ENCODE data around the gene ADCY3.

Gene ADCY3

DNA sequence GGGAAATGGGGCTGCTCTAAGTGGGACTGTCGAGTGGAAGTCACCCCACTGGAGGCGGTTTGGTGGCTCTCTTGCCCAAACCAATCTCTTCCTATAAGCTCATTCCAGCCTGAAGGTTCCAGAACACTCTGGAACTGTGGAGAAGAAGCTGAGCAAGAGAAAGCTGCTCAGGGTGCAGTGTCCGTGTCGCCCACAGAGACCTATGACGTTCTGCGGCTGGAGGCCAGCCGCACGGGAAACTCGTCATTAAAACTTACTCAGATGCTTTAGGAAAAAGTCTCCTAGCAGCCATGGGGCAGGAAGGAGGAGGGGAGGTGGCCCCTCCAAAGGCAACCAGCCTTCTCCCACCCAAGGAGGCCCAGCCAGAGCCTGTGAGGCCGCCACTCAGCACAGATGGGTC lies 41.7 kb downstream of the ADCY3 start:
- H3K27ac ChIP-seq, result no peak overlapping the region
- TF ChIP-seq ZFX (IDR thresholded peaks at IDR 0.05; ENCODE audit: borderline replicate concordance), result no peak
- TF ChIP-seq, protein P1, sequence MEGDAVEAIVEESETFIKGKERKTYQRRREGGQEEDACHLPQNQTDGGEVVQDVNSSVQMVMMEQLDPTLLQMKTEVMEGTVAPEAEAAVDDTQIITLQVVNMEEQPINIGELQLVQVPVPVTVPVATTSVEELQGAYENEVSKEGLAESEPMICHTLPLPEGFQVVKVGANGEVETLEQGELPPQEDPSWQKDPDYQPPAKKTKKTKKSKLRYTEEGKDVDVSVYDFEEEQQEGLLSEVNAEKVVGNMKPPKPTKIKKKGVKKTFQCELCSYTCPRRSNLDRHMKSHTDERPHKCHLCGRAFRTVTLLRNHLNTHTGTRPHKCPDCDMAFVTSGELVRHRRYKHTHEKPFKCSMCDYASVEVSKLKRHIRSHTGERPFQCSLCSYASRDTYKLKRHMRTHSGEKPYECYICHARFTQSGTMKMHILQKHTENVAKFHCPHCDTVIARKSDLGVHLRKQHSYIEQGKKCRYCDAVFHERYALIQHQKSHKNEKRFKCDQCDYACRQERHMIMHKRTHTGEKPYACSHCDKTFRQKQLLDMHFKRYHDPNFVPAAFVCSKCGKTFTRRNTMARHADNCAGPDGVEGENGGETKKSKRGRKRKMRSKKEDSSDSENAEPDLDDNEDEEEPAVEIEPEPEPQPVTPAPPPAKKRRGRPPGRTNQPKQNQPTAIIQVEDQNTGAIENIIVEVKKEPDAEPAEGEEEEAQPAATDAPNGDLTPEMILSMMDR (IDR thresholded peaks at IDR 0.05), result no peak

DNA sequence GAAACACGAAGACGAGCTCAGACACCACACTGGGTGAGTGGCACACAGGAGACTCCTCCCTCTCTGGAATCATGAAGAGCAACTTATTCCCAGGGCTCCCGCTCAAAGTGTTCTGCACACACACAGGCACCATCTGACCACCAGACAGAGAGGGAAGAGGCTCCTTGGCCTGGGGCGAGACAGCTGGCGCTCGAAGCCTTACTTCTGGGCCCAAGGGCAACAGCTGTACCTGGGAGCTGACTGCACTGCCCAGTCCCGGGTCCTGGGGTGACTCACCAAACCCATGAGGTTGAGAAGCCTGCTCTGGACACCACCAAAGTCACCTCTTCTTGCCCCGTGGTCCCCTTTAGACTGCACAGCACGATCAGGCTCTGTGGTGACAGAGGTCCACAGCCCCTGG lies 42.4 kb downstream of the ADCY3 start:
- no peak overlapping the region for H3K27ac ChIP-seq
- TF ChIP-seq, protein P1 (IDR thresholded peaks at IDR 0.05), result no peak
- no peak for TF ChIP-seq ZFX (IDR thresholded peaks at IDR 0.05; ENCODE audit: borderline replicate concordance)

DNA sequence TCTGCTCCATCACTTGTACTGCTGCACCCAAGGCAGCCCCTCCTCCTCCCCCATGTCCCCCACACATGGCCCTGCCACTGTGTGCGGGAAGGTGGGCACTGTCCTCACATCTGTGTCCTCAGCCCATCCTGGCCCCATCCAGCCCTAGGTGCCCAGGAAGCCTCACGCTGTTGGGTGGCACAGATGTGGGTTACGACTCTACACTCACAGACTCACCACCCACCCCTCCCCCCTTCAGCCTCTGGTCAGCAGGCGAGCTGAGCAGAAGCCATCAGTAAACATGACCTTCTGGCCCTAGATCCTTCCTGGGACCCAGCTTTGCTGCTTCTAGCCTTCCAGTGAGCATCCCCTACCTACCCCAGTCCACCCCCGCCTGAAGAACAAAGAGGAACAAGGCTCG lies 43.0 kb downstream of the ADCY3 start:
- no peak overlapping the region for H3K27ac ChIP-seq

DNA sequence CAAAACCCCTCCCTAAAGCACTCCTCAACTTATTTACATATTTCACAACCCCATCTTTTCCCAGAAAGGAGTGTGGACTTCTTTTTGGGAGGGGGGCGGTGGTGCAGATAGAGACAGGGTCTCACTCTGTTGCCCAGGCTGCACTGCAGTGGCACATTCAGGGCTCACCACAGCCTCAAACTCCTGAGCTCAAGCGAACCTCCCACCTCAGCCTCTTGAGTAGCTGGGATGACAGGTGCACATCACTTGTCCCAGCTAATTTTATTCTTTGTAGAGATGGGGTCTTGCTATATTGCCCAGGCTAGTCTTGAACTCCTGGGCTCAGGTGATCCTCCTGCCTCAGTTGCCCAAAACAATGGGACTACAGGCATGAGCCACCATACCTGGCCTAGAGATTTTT lies 44.1 kb downstream of the ADCY3 start:
- no peak overlapping the region for H3K27ac ChIP-seq
- TF ChIP-seq, protein P1 (IDR thresholded peaks at IDR 0.05), result no peak
- TF ChIP-seq ZFX (IDR thresholded peaks at IDR 0.05; ENCODE audit: borderline replicate concordance), result no peak

More for the DNA sequence above, 43.0 kb downstream of the ADCY3 start:
- TF ChIP-seq, protein P1 (IDR thresholded peaks at IDR 0.05), result no peak
- no peak for TF ChIP-seq ZFX (IDR thresholded peaks at IDR 0.05; ENCODE audit: borderline replicate concordance)

DNA sequence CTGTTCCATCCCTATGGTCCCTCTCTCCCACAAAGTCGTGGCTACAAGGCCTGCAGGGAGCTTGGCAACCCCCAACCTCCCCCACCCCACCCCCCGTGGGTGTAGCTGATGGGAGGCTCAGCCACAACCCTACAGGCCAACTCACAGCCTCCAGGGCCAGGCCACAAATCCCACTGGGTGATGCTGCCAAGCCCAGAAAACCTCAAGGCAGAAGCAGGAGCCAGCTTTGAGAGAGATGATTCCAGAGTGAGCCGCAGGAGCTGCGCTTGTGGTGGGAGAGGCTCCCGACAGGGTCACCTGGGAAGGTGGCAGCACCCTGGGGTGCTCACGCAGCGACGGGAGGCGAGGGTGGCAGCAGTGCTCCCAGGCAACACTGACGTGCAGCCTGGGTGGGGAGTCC lies 44.8 kb downstream of the ADCY3 start:
- no peak for TF ChIP-seq ZFX (IDR thresholded peaks at IDR 0.05; ENCODE audit: borderline replicate concordance)
- TF ChIP-seq, protein P1 (IDR thresholded peaks at IDR 0.05), result no peak
- H3K27ac ChIP-seq, result no peak overlapping the region

DNA sequence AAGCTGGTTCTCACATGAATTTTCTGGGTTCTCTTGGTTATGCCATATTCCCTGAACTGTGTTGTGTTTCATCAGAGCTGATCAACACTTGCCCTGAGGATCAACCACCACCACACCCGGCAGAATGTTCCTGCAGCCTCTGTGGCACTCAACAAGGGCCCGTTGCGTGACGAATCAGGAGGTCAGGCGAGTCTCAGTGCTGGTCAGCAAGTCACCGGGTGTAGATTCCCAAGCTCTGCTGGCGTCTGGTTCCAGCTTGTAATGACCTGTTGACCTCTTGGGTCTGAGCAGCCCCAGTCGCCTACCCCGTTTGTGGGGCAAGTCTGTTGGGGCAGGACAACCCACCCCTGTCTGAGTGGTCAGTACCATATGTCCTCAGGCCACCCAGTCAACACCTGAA lies 46.0 kb downstream of the ADCY3 start:
- TF ChIP-seq ZFX (IDR thresholded peaks at IDR 0.05; ENCODE audit: borderline replicate concordance), result no peak
- TF ChIP-seq, protein P1 (IDR thresholded peaks at IDR 0.05), result no peak
- no peak overlapping the region for H3K27ac ChIP-seq

DNA sequence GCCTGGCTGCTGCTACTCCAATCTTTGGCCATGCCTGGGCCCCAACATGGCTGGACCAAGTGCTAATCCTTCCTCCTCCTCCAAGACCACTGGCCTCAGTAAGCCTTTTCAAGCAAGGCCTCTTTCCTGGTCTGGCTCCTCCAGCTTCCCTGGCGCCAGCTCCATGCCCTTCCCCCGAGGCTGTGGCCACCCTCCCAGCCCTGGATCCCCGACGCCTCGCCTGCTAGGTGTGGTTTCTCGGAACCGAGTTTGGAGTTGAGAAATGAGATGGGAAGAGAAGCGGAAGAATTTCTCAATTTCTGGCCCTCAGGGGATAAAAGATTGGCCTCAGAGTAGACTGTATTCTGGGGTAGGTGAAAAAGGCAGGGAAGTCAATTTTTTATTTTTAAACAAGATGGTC lies 46.4 kb downstream of the ADCY3 start:
- no peak for TF ChIP-seq ZFX (IDR thresholded peaks at IDR 0.05; ENCODE audit: borderline replicate concordance)
- TF ChIP-seq, protein P1 (IDR thresholded peaks at IDR 0.05), result no peak
- H3K27ac ChIP-seq, result no peak overlapping the region
